Measurements from ENCODE around the gene PLXNA2. TPM values are rescaled to one million over a fixed set of nuclear protein-coding genes. Genes with fewer than 3 reads are reported as not detected.

Gene PLXNA2
- total and polyA plus RNA-seq, 5 donors from 2014 or later = 0.02 to 0.62 (median 0.16) TPM; not detected in 2

GRCh38 chr1:208120431-208120790, 123.8 kb downstream of the PLXNA2 start:
- no peak for ATAC-seq (ENCODE audit: low read depth in 2 of 2)
- Mint-ChIP-seq H3K36me3 (no peaks in the 10 kb centered on the region), H3K9me3 (no peaks in the 10 kb centered on the region), H3K4me3 (no peak overlapping the region), H3K27me3 (no peaks in the 10 kb centered on the region), H3K4me1 (no peaks in the 10 kb centered on the region), H3K27ac (no peak overlapping the region)
- DNase-seq = no peak
- no peaks in the 10 kb centered on the region for H3K4me1 ChIP-seq (ENCODE audit: control insufficient read depth, insufficient read depth, low read length, poor library complexity, severe bottlenecking)
- no peak overlapping the region for H3K27ac ChIP-seq (ENCODE audit: insufficient read depth, low read length, poor library complexity, severe bottlenecking)
- H3K4me3 ChIP-seq (ENCODE audit: low read depth, low read length) = no peak overlapping the region
- no peaks in the 10 kb centered on the region for H3K36me3 ChIP-seq (ENCODE audit: control insufficient read depth, insufficient read depth, low read length)
- H3K9me3 ChIP-seq (ENCODE audit: control insufficient read depth in 2 of 2, low read length in 2 of 2) = no peaks in the 10 kb centered on the region
- no peaks in the 10 kb centered on the region for H3K27me3 ChIP-seq (ENCODE audit: control insufficient read depth, insufficient read depth, low read length)

GRCh38 chr1:208118841-208119606, 125.2 kb downstream of the PLXNA2 start:
- H3K9me3 Mint-ChIP-seq = no peaks in the 10 kb centered on the region
- H3K27me3 Mint-ChIP-seq = no peaks in the 10 kb centered on the region
- ATAC-seq (ENCODE audit: low read depth in 2 of 2) (no peak), DNase-seq (no peak)
- H3K4me1 Mint-ChIP-seq = no peaks in the 10 kb centered on the region
- H3K36me3 Mint-ChIP-seq = no peaks in the 10 kb centered on the region
- Histone ChIP-seq H3K4me3 (ENCODE audit: low read depth, low read length) (no peak overlapping the region), H3K27me3 (ENCODE audit: control insufficient read depth, insufficient read depth, low read length) (no peaks in the 10 kb centered on the region), H3K4me1 (ENCODE audit: control insufficient read depth, insufficient read depth, low read length, poor library complexity, severe bottlenecking) (no peaks in the 10 kb centered on the region), H3K27ac (ENCODE audit: insufficient read depth, low read length, poor library complexity, severe bottlenecking) (no peak overlapping the region), H3K9me3 (ENCODE audit: control insufficient read depth in 2 of 2, low read length in 2 of 2) (no peaks in the 10 kb centered on the region), H3K36me3 (ENCODE audit: control insufficient read depth, insufficient read depth, low read length) (no peaks in the 10 kb centered on the region)
- H3K27ac Mint-ChIP-seq = no peak overlapping the region
- H3K4me3 Mint-ChIP-seq = no peak overlapping the region

GRCh38 chr1:208118306-208118705, 125.9 kb downstream of the PLXNA2 start:
- Mint-ChIP-seq H3K27ac (no peak overlapping the region), H3K27me3 (no peaks in the 10 kb centered on the region), H3K4me3 (no peak overlapping the region), H3K9me3 (no peaks in the 10 kb centered on the region), H3K4me1 (no peaks in the 10 kb centered on the region), H3K36me3 (no peaks in the 10 kb centered on the region)
- Histone ChIP-seq H3K9me3 (ENCODE audit: control insufficient read depth in 2 of 2, low read length in 2 of 2) (no peaks in the 10 kb centered on the region), H3K27ac (ENCODE audit: insufficient read depth, low read length, poor library complexity, severe bottlenecking) (no peak overlapping the region), H3K27me3 (ENCODE audit: control insufficient read depth, insufficient read depth, low read length) (no peaks in the 10 kb centered on the region), H3K4me3 (ENCODE audit: low read depth, low read length) (no peak overlapping the region), H3K36me3 (ENCODE audit: control insufficient read depth, insufficient read depth, low read length) (no peaks in the 10 kb centered on the region), H3K4me1 (ENCODE audit: control insufficient read depth, insufficient read depth, low read length, poor library complexity, severe bottlenecking) (no peaks in the 10 kb centered on the region)
- DNase-seq (no peak), ATAC-seq (ENCODE audit: low read depth in 2 of 2) (no peak)

- H3K9me3 ChIP-seq (ENCODE audit: control insufficient read depth in 2 of 2, low read length in 2 of 2) = no peaks in the 10 kb centered on the region
- H3K36me3 ChIP-seq (ENCODE audit: control insufficient read depth, insufficient read depth, low read length) = no peaks in the 10 kb centered on the region
- H3K4me1 ChIP-seq (ENCODE audit: control insufficient read depth, insufficient read depth, low read length, poor library complexity, severe bottlenecking) = no peaks in the 10 kb centered on the region
- no peak overlapping the region for H3K4me3 ChIP-seq (ENCODE audit: low read depth, low read length)
- H3K27me3 ChIP-seq (ENCODE audit: control insufficient read depth, insufficient read depth, low read length) = no peaks in the 10 kb centered on the region
- no peak overlapping the region for H3K27ac ChIP-seq (ENCODE audit: insufficient read depth, low read length, poor library complexity, severe bottlenecking)
- DNase-seq (no peak), ATAC-seq (ENCODE audit: low read depth in 2 of 2) (no peak)
- H3K4me3 Mint-ChIP-seq = no peak overlapping the region
- no peak overlapping the region for H3K27ac Mint-ChIP-seq
- no peaks in the 10 kb centered on the region for H3K36me3 Mint-ChIP-seq
- H3K27me3 Mint-ChIP-seq = no peaks in the 10 kb centered on the region
- H3K9me3 Mint-ChIP-seq = no peaks in the 10 kb centered on the region
- no peaks in the 10 kb centered on the region for H3K4me1 Mint-ChIP-seq
Observed at GRCh38 chr1:208117826-208118225, 126.4 kb downstream of the PLXNA2 start.

DNA sequence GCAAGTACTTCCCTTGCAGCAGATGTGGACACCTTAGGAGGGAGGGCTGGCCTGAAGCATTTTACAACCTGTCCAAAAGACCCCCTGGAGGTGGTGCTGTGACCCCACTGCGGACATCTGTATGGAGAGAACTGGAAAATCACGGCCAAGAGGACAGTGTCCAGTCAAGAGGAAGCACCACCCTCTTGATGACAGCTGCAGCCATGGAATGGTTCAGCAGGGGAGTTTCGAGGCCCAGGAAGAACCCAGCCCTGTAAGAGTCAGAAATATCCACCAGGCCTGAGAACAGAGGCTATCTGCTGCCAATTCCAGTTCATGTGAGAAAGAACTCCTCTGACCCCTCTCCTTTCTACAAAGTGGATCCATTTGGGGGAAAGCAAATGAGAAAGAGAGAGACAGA, 126.8 kb downstream of the PLXNA2 start:
- Mint-ChIP-seq H3K9me3 (no peaks in the 10 kb centered on the region), H3K4me1 (no peaks in the 10 kb centered on the region), H3K27ac (no peak overlapping the region), H3K4me3 (no peak overlapping the region), H3K27me3 (no peaks in the 10 kb centered on the region), H3K36me3 (no peaks in the 10 kb centered on the region)
- Histone ChIP-seq H3K36me3 (ENCODE audit: control insufficient read depth, insufficient read depth, low read length) (no peaks in the 10 kb centered on the region), H3K27me3 (ENCODE audit: control insufficient read depth, insufficient read depth, low read length) (no peaks in the 10 kb centered on the region), H3K9me3 (ENCODE audit: control insufficient read depth in 2 of 2, low read length in 2 of 2) (no peaks in the 10 kb centered on the region), H3K4me3 (ENCODE audit: low read depth, low read length) (no peak overlapping the region), H3K4me1 (ENCODE audit: control insufficient read depth, insufficient read depth, low read length, poor library complexity, severe bottlenecking) (no peaks in the 10 kb centered on the region), H3K27ac (ENCODE audit: insufficient read depth, low read length, poor library complexity, severe bottlenecking) (no peak overlapping the region)
- ATAC-seq (ENCODE audit: low read depth in 2 of 2) (no peak), DNase-seq (no peak)

- Histone ChIP-seq H3K4me1 (ENCODE audit: control insufficient read depth, insufficient read depth, low read length, poor library complexity, severe bottlenecking) (no peaks in the 10 kb centered on the region), H3K36me3 (ENCODE audit: control insufficient read depth, insufficient read depth, low read length) (no peaks in the 10 kb centered on the region), H3K27ac (ENCODE audit: insufficient read depth, low read length, poor library complexity, severe bottlenecking) (no peak overlapping the region), H3K4me3 (ENCODE audit: low read depth, low read length) (no peak overlapping the region), H3K27me3 (ENCODE audit: control insufficient read depth, insufficient read depth, low read length) (no peaks in the 10 kb centered on the region), H3K9me3 (ENCODE audit: control insufficient read depth in 2 of 2, low read length in 2 of 2) (no peaks in the 10 kb centered on the region)
- ATAC-seq (ENCODE audit: low read depth in 2 of 2) (no peak), DNase-seq (no peak)
- Mint-ChIP-seq H3K36me3 (no peaks in the 10 kb centered on the region), H3K9me3 (no peaks in the 10 kb centered on the region), H3K4me3 (no peak overlapping the region), H3K27me3 (peaks cover 5% of the 10 kb centered on the region), H3K4me1 (no peaks in the 10 kb centered on the region), H3K27ac (no peak overlapping the region)
Observed at GRCh38 chr1:208115924-208116640, 128.1 kb downstream of the PLXNA2 start.

- H3K27ac ChIP-seq (ENCODE audit: insufficient read depth, low read length, poor library complexity, severe bottlenecking) = no peak overlapping the region
- no peak overlapping the region for H3K4me3 Mint-ChIP-seq
- no peaks in the 10 kb centered on the region for H3K4me1 ChIP-seq (ENCODE audit: control insufficient read depth, insufficient read depth, low read length, poor library complexity, severe bottlenecking)
- no peak overlapping the region for H3K27ac Mint-ChIP-seq
- ATAC-seq (ENCODE audit: low read depth in 2 of 2) (no peak), DNase-seq (no peak)
- no peak overlapping the region for H3K4me3 ChIP-seq (ENCODE audit: low read depth, low read length)
- no peaks in the 10 kb centered on the region for H3K9me3 Mint-ChIP-seq
- H3K36me3 Mint-ChIP-seq = no peaks in the 10 kb centered on the region
- H3K27me3 Mint-ChIP-seq = peaks cover 9% of the 10 kb centered on the region
- H3K36me3 ChIP-seq (ENCODE audit: control insufficient read depth, insufficient read depth, low read length) = no peaks in the 10 kb centered on the region
- no peaks in the 10 kb centered on the region for H3K4me1 Mint-ChIP-seq
- no peaks in the 10 kb centered on the region for H3K9me3 ChIP-seq (ENCODE audit: control insufficient read depth in 2 of 2, low read length in 2 of 2)
- H3K27me3 ChIP-seq (ENCODE audit: control insufficient read depth, insufficient read depth, low read length) = no peaks in the 10 kb centered on the region
Observed at GRCh38 chr1:208113011-208113410, 131.2 kb downstream of the PLXNA2 start.

- H3K9me3 ChIP-seq (ENCODE audit: control insufficient read depth in 2 of 2, low read length in 2 of 2) = no peaks in the 10 kb centered on the region
- peaks cover 9% of the 10 kb centered on the region for H3K27me3 Mint-ChIP-seq
- no peak overlapping the region for H3K4me3 ChIP-seq (ENCODE audit: low read depth, low read length)
- DNase-seq (no peak), ATAC-seq (ENCODE audit: low read depth in 2 of 2) (no peak)
- no peaks in the 10 kb centered on the region for H3K4me1 Mint-ChIP-seq
- H3K27ac Mint-ChIP-seq = no peak overlapping the region
- no peaks in the 10 kb centered on the region for H3K4me1 ChIP-seq (ENCODE audit: control insufficient read depth, insufficient read depth, low read length, poor library complexity, severe bottlenecking)
- no peaks in the 10 kb centered on the region for H3K36me3 Mint-ChIP-seq
- H3K4me3 Mint-ChIP-seq = no peak overlapping the region
- H3K27ac ChIP-seq (ENCODE audit: insufficient read depth, low read length, poor library complexity, severe bottlenecking) = no peak overlapping the region
- H3K27me3 ChIP-seq (ENCODE audit: control insufficient read depth, insufficient read depth, low read length) = no peaks in the 10 kb centered on the region
- H3K9me3 Mint-ChIP-seq = no peaks in the 10 kb centered on the region
- no peaks in the 10 kb centered on the region for H3K36me3 ChIP-seq (ENCODE audit: control insufficient read depth, insufficient read depth, low read length)
Observed at GRCh38 chr1:208112401-208112800, 131.8 kb downstream of the PLXNA2 start.

All from CD4-positive, CD25-positive, alpha-beta regulatory T cell (primary cell).